CD14-positive monocyte (primary cell): ENCODE measurements around the gene POP4. TPM values are rescaled to one million over a fixed set of nuclear protein-coding genes. Genes with fewer than 3 reads are reported as not detected.
A peak's percentile ranks its signal among the peaks of the same experiment; 100 is the strongest.

Source experiments
- DNase-seq, 3 donors: peaks; one replicate each; pipeline ENCODE4 v3.0.0-alpha.2; 2011 to 2022
- H2AFZ ChIP-seq: 2 replicates; pipeline ENCODE4 v1.6.0; 2012; ENCODE audit warnings: mild to moderate bottlenecking, low read depth, low read length, inconsistent platforms; ENCODE audit not compliant: insufficient read depth, poor library complexity, severe bottlenecking
- H3K27ac ChIP-seq, 2 donors: 1 replicate in 1 of 2; 2 replicates in 1 of 2; pipeline ENCODE4 v1.5.1; 2012 to 2013; ENCODE audit warnings: low read length in 2 of 2, control low read depth in 1 of 2, inconsistent platforms in 1 of 2, low read depth in 1 of 2, mild to moderate bottlenecking in 1 of 2
- H3K27me3 ChIP-seq, 2 donors: one replicate each; pipeline versions ENCODE4 v1.6.0 to v1.6.1; 2011 to 2013; ENCODE audit warnings: low read length in 2 of 2; ENCODE audit not compliant: control insufficient read depth in 2 of 2, insufficient read depth in 2 of 2
- H3K36me3 ChIP-seq, 2 donors: replicated peaks in 1 of 2; 1 replicate in 1 of 2; 2 replicates in 1 of 2; pipeline versions ENCODE4 v1.5.1 to v1.6.1; 2012 to 2013; ENCODE audit warnings: low read length in 2 of 2, control low read depth in 1 of 2, inconsistent platforms in 1 of 2, mild to moderate bottlenecking in 1 of 2; ENCODE audit not compliant: insufficient read depth in 2 of 2, control insufficient read depth in 1 of 2
- H3K4me1 ChIP-seq, 2 donors: 1 replicate in 1 of 2; 2 replicates in 1 of 2; pipeline versions ENCODE4 v1.5.1 to v1.6.1; 2012 to 2013; ENCODE audit warnings: low read length in 2 of 2, control low read depth in 1 of 2, inconsistent platforms in 1 of 2, mild to moderate bottlenecking in 1 of 2, moderate library complexity in 1 of 2; ENCODE audit not compliant: insufficient read depth in 2 of 2, control insufficient read depth in 1 of 2
- H3K4me2 ChIP-seq: replicated peaks from 2 replicates; pipeline ENCODE3; 2012; ENCODE audit warnings: low read length, moderate library complexity, mild to moderate bottlenecking; ENCODE audit not compliant: poor library complexity, severe bottlenecking; ENCODE audit errors: extremely low read depth
- H3K4me3 ChIP-seq, 3 experiments: fragments of 200-600 bp in 1 of 3; sonication (generic) in 1 of 3; replicated peaks in 1 of 3; 1 replicate in 2 of 3; 2 replicates in 1 of 3; pipeline ENCODE4 v1.5.1; 2011 to 2013; ENCODE audit warnings: low read length in 3 of 3, mild to moderate bottlenecking in 3 of 3, control low read depth in 2 of 3, low read depth in 2 of 3, inconsistent platforms in 1 of 3, moderate library complexity in 1 of 3
- H3K79me2 ChIP-seq: 2 replicates; pipeline ENCODE4 v1.6.0; 2012; ENCODE audit warnings: mild to moderate bottlenecking, control low read depth, inconsistent platforms, low read length, moderate library complexity; ENCODE audit not compliant: insufficient read depth
- H3K9ac ChIP-seq: 2 replicates; pipeline ENCODE4 v1.6.0; 2017; ENCODE audit warnings: low read length, mild to moderate bottlenecking; ENCODE audit not compliant: insufficient read depth, poor library complexity, severe bottlenecking
- H3K9me3 ChIP-seq, 2 donors: replicated peaks in 1 of 2; 1 replicate in 1 of 2; 2 replicates in 1 of 2; pipeline versions ENCODE4 v1.5.1 to v1.6.1; 2012 to 2013; ENCODE audit warnings: low read length in 2 of 2, control low read depth in 1 of 2; ENCODE audit not compliant: control insufficient read depth in 1 of 2, insufficient read depth in 1 of 2
- H4K20me1 ChIP-seq: 2 replicates; pipeline ENCODE4 v1.6.0; 2012; ENCODE audit warnings: mild to moderate bottlenecking, low read length, control low read depth, moderate library complexity; ENCODE audit not compliant: insufficient read depth
- H3K27ac Mint-ChIP-seq, 7 donors: one replicate each; pipeline ENCODE4 v1.8.0; 2020; ENCODE audit warnings: mild to moderate bottlenecking in 7 of 7, mixed read lengths in 7 of 7, moderate library complexity in 6 of 7, inconsistent platforms in 2 of 7
- H3K27me3 Mint-ChIP-seq, 3 donors: one replicate each; pipeline ENCODE4 v1.8.0; 2021 to 2022; ENCODE audit warnings: low read depth in 3 of 3, mild to moderate bottlenecking in 3 of 3, mixed read lengths in 3 of 3, moderate library complexity in 3 of 3, inconsistent platforms in 1 of 3
- H3K36me3 Mint-ChIP-seq, 2 donors: one replicate each; pipeline ENCODE4 v1.8.0; 2020; ENCODE audit warnings: mixed read lengths in 2 of 2, inconsistent platforms in 1 of 2, mild to moderate bottlenecking in 1 of 2
- H3K4me1 Mint-ChIP-seq: one replicate; pipeline ENCODE4 v1.8.0; 2020; ENCODE audit warnings: mild to moderate bottlenecking, mixed read lengths
- H3K4me3 Mint-ChIP-seq, 2 donors: one replicate each; pipeline ENCODE4 v1.8.0; 2020; ENCODE audit warnings: mild to moderate bottlenecking in 2 of 2, mixed read lengths in 2 of 2, moderate library complexity in 1 of 2
- H3K9me3 Mint-ChIP-seq, 7 donors: one replicate each; pipeline ENCODE4 v1.8.0; 2020 to 2022; ENCODE audit warnings: mixed read lengths in 7 of 7, mild to moderate bottlenecking in 6 of 7, moderate library complexity in 6 of 7, inconsistent platforms in 2 of 7
- CTCF ChIP-seq: fragments of 200-600 bp; IDR thresholded peaks from one replicate; pipeline ENCODE4 v1.8.0; 2022; ENCODE audit warnings: antibody characterized with exemption, mild to moderate bottlenecking
- WGBS: methylation state at CpG from one replicate; pipeline ENCODE4 v1.1.5; 2013; ENCODE audit warnings: missing lambda C conversion rate; ENCODE audit not compliant: insufficient coverage; 5-methylcytosine and 5-hydroxymethylcytosine counted together
- intact Hi-C, 2 donors: fragments of 100-400 bp; cut with micrococcal nuclease; formaldehyde crosslinking; loops; one replicate each; pipeline versions ENCODE4 v1.15.0 to v1.15.1; 2023
- polyA plus RNA-seq, 3 donors: library from polyadenylated mRNA; depleted of rRNA in 1 of 3; unstranded in 2 of 3; stranded (reverse) in 1 of 3; fragments of 300-500 nt in 2 of 3; fragments of >200 nt in 1 of 3; fragmentation: Illumina TruSeq in 2 of 3; gene quantifications; 1 replicate in 2 of 3; 2 replicates in 1 of 3; pipeline ENCODE4 v1.2.3, GENCODE V29; 2012 to 2021

The POP4 gene
- polyA plus RNA-seq, 3 donors = 49.9 to 162 (median 161) TPM

GRCh38 chr19:29612801-29613595 lies 6.9 kb downstream of the POP4 start:
- Histone ChIP-seq H3K36me3 (peaks cover 59 to 86% of the 10 kb centered on the region in 2 donors), H3K9ac (no peak overlapping the region), H2AFZ (no peak overlapping the region), H3K9me3 (no peaks in the 10 kb centered on the region), H3K27me3 (no peaks in the 10 kb centered on the region), H4K20me1 (no peaks in the 10 kb centered on the region), H3K27ac (no peak overlapping the region), H3K4me2 (no peak overlapping the region), H3K4me3 (no peak overlapping the region), H3K79me2 (no peaks in the 10 kb centered on the region), H3K4me1 (no peaks in the 10 kb centered on the region)
- intact Hi-C loops = loop anchor here (5.0 kb wide), 1 partner anchor 54 kb away; the partner anchor contains the start of gene PLEKHF1 (in 2 of the 2)
- no peak for DNase-seq
- 92% methylated on average over 19 of the region's 21 CpGs for WGBS
- no peaks in the 10 kb centered on the region for H3K9me3 Mint-ChIP-seq
- TF ChIP-seq CTCF = no peak
- H3K27me3 Mint-ChIP-seq = peaks cover 0 to 4% (median 0%) of the 10 kb centered on the region in 3 donors
- H3K4me3 Mint-ChIP-seq = no peak overlapping the region
- H3K36me3 Mint-ChIP-seq = peaks cover 66 to 76% of the 10 kb centered on the region in 2 donors
- peaks cover 5% of the 10 kb centered on the region for H3K4me1 Mint-ChIP-seq
- peak overlapping the region in 1 of 7 donors; percentile 36 for H3K27ac Mint-ChIP-seq

- no peak for DNase-seq
- H3K4me3 Mint-ChIP-seq = no peak overlapping the region
- Histone ChIP-seq H3K9me3 (no peaks in the 10 kb centered on the region), H3K79me2 (no peaks in the 10 kb centered on the region), H3K36me3 (peaks cover 55 to 78% of the 10 kb centered on the region in 2 donors), H3K4me1 (no peaks in the 10 kb centered on the region), H3K27ac (no peak overlapping the region), H3K4me2 (no peak overlapping the region), H3K4me3 (no peak overlapping the region), H3K27me3 (no peaks in the 10 kb centered on the region), H2AFZ (no peak overlapping the region), H4K20me1 (no peaks in the 10 kb centered on the region), H3K9ac (no peak overlapping the region)
- 94% methylated on average over 6 of the region's 7 CpGs for WGBS
- no peak for TF ChIP-seq CTCF
- peaks cover 59 to 68% of the 10 kb centered on the region in 2 donors for H3K36me3 Mint-ChIP-seq
- H3K27ac Mint-ChIP-seq = no peak overlapping the region
- H3K9me3 Mint-ChIP-seq = no peaks in the 10 kb centered on the region
- H3K27me3 Mint-ChIP-seq = peaks cover 2 to 4% (median 3%) of the 10 kb centered on the region in 3 donors
- intact Hi-C loops = loop anchor here (5.0 kb wide), 1 partner anchor 53 kb away; the partner anchor contains the start of gene PLEKHF1 (in 2 of the 2)
- peaks cover 5% of the 10 kb centered on the region for H3K4me1 Mint-ChIP-seq
Measured at GRCh38 chr19:29614046-29614445, 8.0 kb downstream of the POP4 start.
